GM12875 (cell line): ENCODE measurements around the gene RIN3.

Experiments used
- H3K4me3 ChIP-seq: one replicate; pipeline ENCODE4 v1.5.1; 2011; ENCODE audit warnings: low read depth, low read length, control low read depth
- CTCF ChIP-seq: IDR thresholded peaks from 2 replicates; pipeline ENCODE4 v1.5.1; 2011; ENCODE audit warnings: low read depth, mild to moderate bottlenecking, control low read depth, inconsistent platforms, low read length, moderate library complexity, borderline replicate concordance; ENCODE audit not compliant: insufficient read depth

Gene RIN3

GRCh38 chr14:92513204-92513965 is at the start of gene RIN3:
TSS of gene RIN3 (plus strand) at chr14:92513781. CDS start at chr14:92513933, 152 bp downstream.
- peak within 1 kb of the TSS; percentile 78 for H3K4me3 ChIP-seq
- no peak for TF ChIP-seq CTCF

GRCh38 chr14:92464156-92464555 is 49.4 kb upstream of the RIN3 start:
- no peak overlapping the region for H3K4me3 ChIP-seq
- no peak for TF ChIP-seq CTCF

GRCh38 chr14:92464716-92465115 is 48.9 kb upstream of the RIN3 start:
- TF ChIP-seq CTCF, result no peak
- no peak overlapping the region for H3K4me3 ChIP-seq

- H3K4me3 ChIP-seq, result no peak overlapping the region
These were observed 48.1 kb upstream of the RIN3 start for GRCh38 chr14:92465353-92466055.

GRCh38 chr14:92466059-92466458 is 47.5 kb upstream of the RIN3 start:
- H3K4me3 ChIP-seq, result no peak overlapping the region
- TF ChIP-seq CTCF, result no peak

More at GRCh38 chr14:92465353-92466055, 48.1 kb upstream of the RIN3 start:
- TF ChIP-seq CTCF, result no peak

GRCh38 chr14:92469515-92469914 is 44.1 kb upstream of the RIN3 start:
- TF ChIP-seq CTCF, result no peak
- no peak overlapping the region for H3K4me3 ChIP-seq

GRCh38 chr14:92470215-92470614 is 43.4 kb upstream of the RIN3 start:
- TF ChIP-seq CTCF, result no peak
- H3K4me3 ChIP-seq, result no peak overlapping the region
